ENCODE data around the gene SGCD. TPM values are rescaled to one million over a fixed set of nuclear protein-coding genes. Genes with fewer than 3 reads are reported as not detected.
A peak's percentile ranks its signal among the peaks of the same experiment; 100 is the strongest.

Gene SGCD
- total and polyA plus RNA-seq, 2 of the 4 experiments (the other 2 are of a cell fraction) = 5.8 to 10.6 TPM

GRCh38 chr5:156482818-156483217 is 155.9 kb downstream of the SGCD start:
- peak overlapping the region; percentile 38; the same call in 1 of the 3 replicates for H2BK15ac ChIP-seq (ENCODE audit: low read depth, low read length)
- H3K4me3 ChIP-seq (ENCODE audit: insufficient read depth, low read depth, low read length) = no peak overlapping the region
- H2AK5ac ChIP-seq (ENCODE audit: low read depth, low read length) = no peak overlapping the region
- POLR2A ChIA-PET (ENCODE audit: unreplicated experiment) = no interaction called here
- H3K4ac ChIP-seq (ENCODE audit: low read depth, low read length) = peak overlapping the region; percentile 56
- peak overlapping the region; percentile 18; the same call in 1 of the 2 replicates for H4K5ac ChIP-seq (ENCODE audit: low read depth, low read length)
- intact Hi-C loops (cut with micrococcal nuclease) = no loop called here
- no peak overlapping the region for H3K56ac ChIP-seq (ENCODE audit: extremely low read depth, insufficient read depth, low read length)
- no peaks in the 10 kb centered on the region for H4K20me1 ChIP-seq (ENCODE audit: insufficient read depth, low read length)
- peaks cover 8% of the 10 kb centered on the region; the same call in 1 of the 2 replicates for H3K9me1 ChIP-seq (ENCODE audit: insufficient read depth, low read length)
- ATAC-seq (ENCODE audit: low read depth) (peak; percentile 21; the same call in 1 of the 2 replicates), DNase-seq (no peak)
- H3K18ac ChIP-seq (ENCODE audit: low read depth, low read length) = peak overlapping the region; percentile 68
- H2AFZ ChIP-seq (replicated peaks; ENCODE audit: low read length, poor library complexity) = no peak overlapping the region
- peaks cover 4% of the 10 kb centered on the region; the same call in 1 of the 2 replicates for H3K36me3 ChIP-seq (ENCODE audit: control insufficient read depth, insufficient read depth, low read length)
- 0 out of 4 replicates have a peak, but pooled peaks cover 0 to 3% of the 10 kb centered on the region in 2 experiments for H3K79me1 ChIP-seq (ENCODE audit: low read depth in 1 of 2, low read length in 2 of 2)
- no peak overlapping the region for H2AK9ac ChIP-seq (replicated peaks; ENCODE audit: low read depth, low read length, poor library complexity)
- H3K14ac ChIP-seq (replicated peaks; ENCODE audit: low read depth, low read length) = peak overlapping the region; percentile 60; the same call in 1 of the 2 replicates
- no peak overlapping the region; the same call in 1 of the 2 replicates for H3K9ac ChIP-seq (ENCODE audit: low read depth, low read length)
- BruUV-seq (replicated peaks) = no TSS peak
- no peak overlapping the region; a peak in 1 of 4 replicates for H4K8ac ChIP-seq (ENCODE audit: low read depth in 2 of 2, low read length in 2 of 2)
- H2BK120ac ChIP-seq (ENCODE audit: low read depth, low read length) = peak overlapping the region; percentile 50; the same call in 1 of the 2 replicates
- H3K9me3 ChIP-seq (ENCODE audit: control insufficient read depth, insufficient read depth, low read length) = peaks cover 2% of the 10 kb centered on the region; the same call in 1 of the 2 replicates
- H2BK20ac ChIP-seq (ENCODE audit: low read depth, low read length) = no peak overlapping the region
- TF ChIP-seq USF2 (IDR thresholded peaks at IDR 0.05; ENCODE audit: low read depth, low read length) = no peak
- no peak for TF ChIP-seq FOS (IDR thresholded peaks at IDR 0.05; ENCODE audit: low read depth, low read length)
- no peak for TF ChIP-seq BHLHE40 (IDR thresholded peaks at IDR 0.05; ENCODE audit: low read depth, low read length)
- TF ChIP-seq RCOR1 (IDR thresholded peaks at IDR 0.05; ENCODE audit: insufficient replicate concordance, low read length) = no peak
- TF ChIP-seq MAZ (IDR thresholded peaks at IDR 0.05; ENCODE audit: borderline replicate concordance, low read depth, low read length) = no peak
- TF ChIP-seq CTCF (conservative IDR thresholded peaks at IDR 0.05; ENCODE audit: low read depth, low read length) = no peak
- TF ChIP-seq MAFK (IDR thresholded peaks at IDR 0.05; ENCODE audit: low read depth, low read length) = no peak
- TF ChIP-seq SMC3 (IDR thresholded peaks at IDR 0.05; ENCODE audit: low read depth, low read length) = no peak
- TF ChIP-seq POLR2A (IDR thresholded peaks at IDR 0.05; ENCODE audit: low read depth, low read length) = no peak
- TF ChIP-seq CEBPB (IDR thresholded peaks at IDR 0.05; ENCODE audit: low read depth, low read length) = no peak
- TF ChIP-seq NFE2L2 (IDR thresholded peaks at IDR 0.05; ENCODE audit: low read depth, low read length) = no peak
- no peak for TF ChIP-seq CHD1 (IDR thresholded peaks at IDR 0.05; ENCODE audit: low read depth, low read length)
- TF ChIP-seq RFX5 (IDR thresholded peaks at IDR 0.05; ENCODE audit: low read depth, low read length) = no peak
- TF ChIP-seq MXI1 (IDR thresholded peaks at IDR 0.05; ENCODE audit: borderline replicate concordance, low read depth, low read length) = no peak
- TF ChIP-seq RAD21 (IDR thresholded peaks at IDR 0.05; ENCODE audit: low read length) = no peak
- TF ChIP-seq ELK1 (IDR thresholded peaks at IDR 0.05; ENCODE audit: borderline replicate concordance, low read depth, low read length) = no peak
- H3K4me2 ChIP-seq (ENCODE audit: low read depth, low read length) = no peak overlapping the region
- H2BK5ac ChIP-seq (ENCODE audit: low read depth, low read length, poor library complexity, severe bottlenecking) = no peak overlapping the region
- H3K27me3 ChIP-seq (ENCODE audit: control insufficient read depth, insufficient read depth, low read length) = no peaks in the 10 kb centered on the region
- no peak overlapping the region for H3K23ac ChIP-seq (ENCODE audit: low read depth, low read length)
- CTCF ChIA-PET = interaction anchor here (0.6 to 1.0 kb wide), 2 partner anchors 72 to 109 kb away, joined by 3 to 4 read pairs; no protein-coding TSS in a partner anchor
- H3K4me1 ChIP-seq (ENCODE audit: control insufficient read depth, insufficient read depth, low read length) = peaks cover 9% of the 10 kb centered on the region
- H3K27ac ChIP-seq (ENCODE audit: insufficient read depth, low read length) = no peak overlapping the region; the same call in 1 of the 2 replicates
- in situ Hi-C loops (cut with MboI; ENCODE audit: low sequenced_read_pairs) = no loop called here
- dilution Hi-C loops (cut with HindIII; ENCODE audit: low sequenced_read_pairs, unreplicated experiment) = no loop called here
- H4K91ac ChIP-seq (ENCODE audit: insufficient read depth, low read depth, low read length) = peak overlapping the region; percentile 31; the same call in 1 of the 2 replicates

Measured in IMR-90 (cell line).